ENCODE results near the gene NLRX1.
"Not testable (repeated sequence)": the region's sequence is repeated elsewhere in the genome, so short reads cannot be mapped to it uniquely, and the experiment has no call there.

NLRX1 gene

DNA sequence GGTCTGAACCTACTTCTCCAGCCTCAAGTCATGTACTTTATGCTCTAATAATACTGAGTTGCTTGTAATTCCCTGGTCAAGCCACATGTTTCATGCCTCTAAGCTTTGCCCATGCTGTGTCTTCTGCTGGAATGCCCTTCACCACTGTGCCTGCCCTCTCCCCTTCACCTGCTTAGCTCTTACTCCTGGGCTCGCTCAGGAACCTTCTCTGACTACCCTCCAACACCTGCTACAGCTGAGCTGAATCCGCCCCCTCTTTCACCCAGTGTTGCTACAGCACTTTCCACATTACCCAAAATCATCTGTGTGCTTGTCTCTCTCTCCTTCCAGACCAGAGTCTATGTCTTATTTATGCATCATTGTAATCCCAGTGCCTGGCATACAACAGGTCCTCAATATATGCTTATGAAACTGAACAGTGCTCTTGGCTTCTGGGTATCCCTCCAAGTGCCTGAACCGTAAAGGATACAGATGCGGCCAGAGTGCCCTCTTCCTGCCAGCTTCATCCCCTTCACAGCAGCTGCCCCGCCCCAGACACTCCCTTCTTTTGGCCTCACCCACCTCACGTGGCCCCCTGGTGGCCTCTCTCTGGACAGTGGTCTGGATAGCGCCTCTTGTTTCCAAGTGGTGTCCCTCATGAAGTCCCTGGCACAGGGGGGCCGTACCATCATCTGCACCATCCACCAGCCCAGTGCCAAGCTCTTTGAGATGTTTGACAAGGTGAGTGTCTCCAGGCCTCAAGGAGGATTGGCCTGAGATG is 12.6 kb upstream of the NLRX1 start:
- no peak for DNase-seq

DNA sequence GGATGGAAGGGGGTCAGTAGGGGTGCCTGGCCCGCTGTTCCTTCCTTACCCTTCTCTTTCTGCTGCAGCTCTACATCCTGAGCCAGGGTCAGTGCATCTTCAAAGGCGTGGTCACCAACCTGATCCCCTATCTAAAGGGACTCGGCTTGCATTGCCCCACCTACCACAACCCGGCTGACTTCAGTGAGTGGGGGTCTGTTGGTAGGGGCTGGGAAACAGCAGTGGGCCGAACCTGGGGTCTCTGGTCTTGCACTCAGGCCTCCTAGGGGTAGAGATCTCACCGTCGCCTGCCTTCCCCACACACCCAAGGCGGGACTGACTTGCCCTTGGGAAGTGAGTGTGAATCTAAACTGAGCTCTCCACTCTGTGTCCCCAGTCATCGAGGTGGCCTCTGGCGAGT is 12.0 kb upstream of the NLRX1 start:
- no peak for DNase-seq

GRCh38 chr11:119157063-119157462 is 11.5 kb upstream of the NLRX1 start:
- no peak for DNase-seq

DNA sequence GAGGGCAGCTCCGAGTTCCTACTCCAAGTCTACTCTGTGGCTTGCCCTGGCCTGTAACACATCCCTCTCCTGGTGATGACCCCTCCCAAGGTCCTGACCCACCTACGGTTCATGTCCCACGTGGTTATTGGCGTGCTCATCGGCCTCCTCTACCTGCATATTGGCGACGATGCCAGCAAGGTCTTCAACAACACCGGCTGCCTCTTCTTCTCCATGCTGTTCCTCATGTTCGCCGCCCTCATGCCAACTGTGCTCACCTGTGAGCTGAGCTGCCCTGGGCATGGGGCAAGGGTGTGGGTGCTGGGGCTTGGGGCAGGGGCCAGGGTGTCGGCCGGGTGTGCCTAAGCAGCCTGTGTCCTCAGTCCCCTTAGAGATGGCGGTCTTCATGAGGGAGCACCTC is 10.1 kb upstream of the NLRX1 start:
- DNase-seq = no peak

DNA sequence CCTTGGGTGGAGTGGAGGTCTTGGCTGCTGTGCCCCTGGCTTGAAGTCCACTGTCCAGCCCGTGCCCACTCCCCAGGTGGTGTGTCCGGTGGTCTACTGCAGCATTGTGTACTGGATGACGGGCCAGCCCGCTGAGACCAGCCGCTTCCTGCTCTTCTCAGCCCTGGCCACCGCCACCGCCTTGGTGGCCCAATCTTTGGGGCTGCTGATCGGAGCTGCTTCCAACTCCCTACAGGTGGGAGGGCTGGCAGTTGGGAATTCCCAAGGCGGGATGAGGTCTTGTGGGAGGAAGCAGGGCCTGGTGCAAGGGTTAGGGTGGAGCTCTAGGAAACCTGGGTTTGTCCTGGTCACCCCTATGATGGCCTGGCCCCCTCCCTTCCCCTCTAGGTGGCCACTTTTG is 8.4 kb upstream of the NLRX1 start:
- no peak for DNase-seq

- DNase-seq = no peak
Measured at GRCh38 chr11:119161871-119162270, 6.7 kb upstream of the NLRX1 start.

DNA sequence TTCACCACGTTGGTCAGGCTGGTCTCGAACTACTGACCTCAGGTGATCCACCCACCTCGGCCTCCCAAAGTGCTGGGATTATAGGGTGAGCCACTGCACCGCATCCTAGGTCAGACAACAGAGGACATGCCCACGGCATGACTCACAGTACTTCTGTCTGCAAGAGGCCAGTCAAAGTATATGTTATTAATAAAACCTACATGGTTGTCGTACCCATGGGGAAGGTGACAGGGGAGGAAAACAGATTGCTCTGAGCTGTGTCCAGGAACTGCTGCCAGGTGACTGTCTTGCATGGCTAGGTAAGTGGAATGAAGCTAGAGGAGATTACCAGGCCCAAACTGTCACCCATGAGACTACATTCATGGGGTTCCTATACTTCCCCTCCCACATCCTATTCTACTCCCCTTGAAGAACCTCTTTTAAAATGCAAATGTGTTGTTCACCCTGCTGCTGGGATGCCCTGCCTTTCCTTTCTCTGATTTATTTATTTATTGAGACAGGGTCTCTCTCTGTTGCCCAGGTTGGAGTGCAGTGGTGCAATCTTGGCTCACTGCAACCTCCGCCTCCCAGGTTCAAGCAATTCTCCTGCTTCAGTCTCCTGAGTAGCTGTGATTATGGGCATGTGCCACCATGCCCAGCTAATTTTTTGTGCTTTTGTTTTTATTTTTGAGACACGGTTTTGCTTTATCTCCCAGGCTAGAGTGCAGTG is 2.0 kb upstream of the NLRX1 start:
- DNase-seq = no peak

GRCh38 chr11:119167077-119167458 is 1.5 kb upstream of the NLRX1 start:
- not testable (repeated sequence) for DNase-seq

DNA sequence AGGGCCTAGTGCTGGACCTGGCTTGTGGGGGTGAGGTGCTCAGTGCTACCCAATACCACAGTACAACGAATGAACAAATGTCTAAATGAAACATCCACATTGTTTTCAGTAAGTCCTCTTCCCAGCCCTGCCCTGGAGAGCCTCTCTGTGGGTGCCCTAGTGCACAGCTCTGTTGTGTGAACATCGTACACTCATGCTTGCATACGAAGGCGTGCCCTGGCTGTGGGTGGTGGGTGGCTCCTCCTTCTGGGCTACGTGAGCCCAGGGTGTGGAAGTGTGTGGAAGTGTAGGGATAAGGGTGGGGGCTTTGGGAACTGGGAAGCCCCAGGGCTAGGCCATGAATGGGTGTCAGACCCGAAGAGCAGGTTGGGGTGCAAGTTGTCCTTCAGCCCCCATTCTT is 592 bp upstream of the NLRX1 start:
- no peak for DNase-seq

DNA sequence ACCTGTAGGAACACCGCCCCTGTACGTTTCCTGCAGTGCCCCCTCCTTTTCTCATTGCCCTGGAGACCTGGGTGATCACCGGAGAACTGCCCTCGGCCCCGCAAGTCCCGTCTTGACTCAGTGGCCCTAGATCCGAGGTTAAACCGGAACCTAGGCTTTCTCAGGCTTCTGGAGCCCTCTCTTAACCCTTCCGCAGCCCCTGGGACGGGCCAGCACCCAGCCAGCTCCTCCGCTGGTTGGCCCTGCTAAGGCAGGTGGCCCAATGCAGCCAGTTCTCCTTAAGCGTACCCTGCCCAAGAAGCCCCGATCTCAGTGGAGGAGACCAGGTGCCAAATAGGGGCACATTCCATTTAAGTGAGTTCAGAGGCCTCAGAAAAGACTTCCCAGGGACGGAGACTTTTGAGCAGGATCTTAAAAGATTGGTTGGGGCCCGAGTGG is 776 bp downstream of the NLRX1 start:
- no peak for DNase-seq

DNA sequence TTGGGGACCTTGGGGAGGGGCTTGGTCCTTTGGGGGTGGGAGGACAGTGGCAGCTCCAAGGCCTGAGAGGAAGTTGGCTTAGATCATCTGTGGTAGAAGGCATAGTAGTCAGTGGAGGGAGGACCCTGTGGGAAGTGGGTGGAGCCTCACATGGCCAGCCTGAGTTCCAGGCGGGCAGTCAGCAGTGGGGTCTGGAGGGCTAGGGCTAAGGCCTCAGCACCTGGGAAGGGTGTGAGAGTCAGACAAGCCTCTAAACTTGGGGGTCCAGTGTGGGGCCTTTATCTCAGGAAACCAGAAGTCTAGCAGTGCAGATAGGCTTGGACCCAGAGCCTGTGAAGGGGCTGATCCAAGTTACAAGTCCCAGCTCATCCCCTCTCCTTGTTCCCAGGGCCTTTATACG is 4.0 kb downstream of the NLRX1 start:
- no peak for DNase-seq

GRCh38 chr11:119173453-119173852 is 4.9 kb downstream of the NLRX1 start:
- no peak for DNase-seq

GRCh38 chr11:119175493-119176077 is 7.1 kb downstream of the NLRX1 start:
- DNase-seq = no peak

- no peak for DNase-seq
Measured at GRCh38 chr11:119178166-119178680, 9.7 kb downstream of the NLRX1 start.

DNA sequence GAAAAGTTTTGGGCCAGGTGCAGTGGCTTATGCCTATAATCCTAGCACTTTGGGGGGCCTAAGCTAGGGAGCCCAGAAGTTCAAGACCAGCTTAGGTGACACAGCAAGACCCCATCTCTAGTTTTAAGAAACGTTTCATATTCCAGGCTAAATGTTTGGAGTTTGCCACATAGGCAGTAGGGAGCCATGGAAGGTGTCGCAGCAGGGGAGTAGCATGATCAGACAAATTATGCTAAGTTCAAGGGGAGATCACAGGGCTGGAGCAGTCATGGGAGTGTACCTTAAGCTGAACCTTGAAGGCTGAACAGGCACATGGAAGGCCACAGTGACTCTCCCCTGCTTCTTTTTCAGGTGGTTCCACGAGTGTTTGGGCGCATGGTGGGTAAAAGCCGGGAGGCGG is 10.8 kb downstream of the NLRX1 start:
- DNase-seq = no peak

- DNase-seq = no peak
Measured at GRCh38 chr11:119179983-119180382, 11.5 kb downstream of the NLRX1 start.

DNA sequence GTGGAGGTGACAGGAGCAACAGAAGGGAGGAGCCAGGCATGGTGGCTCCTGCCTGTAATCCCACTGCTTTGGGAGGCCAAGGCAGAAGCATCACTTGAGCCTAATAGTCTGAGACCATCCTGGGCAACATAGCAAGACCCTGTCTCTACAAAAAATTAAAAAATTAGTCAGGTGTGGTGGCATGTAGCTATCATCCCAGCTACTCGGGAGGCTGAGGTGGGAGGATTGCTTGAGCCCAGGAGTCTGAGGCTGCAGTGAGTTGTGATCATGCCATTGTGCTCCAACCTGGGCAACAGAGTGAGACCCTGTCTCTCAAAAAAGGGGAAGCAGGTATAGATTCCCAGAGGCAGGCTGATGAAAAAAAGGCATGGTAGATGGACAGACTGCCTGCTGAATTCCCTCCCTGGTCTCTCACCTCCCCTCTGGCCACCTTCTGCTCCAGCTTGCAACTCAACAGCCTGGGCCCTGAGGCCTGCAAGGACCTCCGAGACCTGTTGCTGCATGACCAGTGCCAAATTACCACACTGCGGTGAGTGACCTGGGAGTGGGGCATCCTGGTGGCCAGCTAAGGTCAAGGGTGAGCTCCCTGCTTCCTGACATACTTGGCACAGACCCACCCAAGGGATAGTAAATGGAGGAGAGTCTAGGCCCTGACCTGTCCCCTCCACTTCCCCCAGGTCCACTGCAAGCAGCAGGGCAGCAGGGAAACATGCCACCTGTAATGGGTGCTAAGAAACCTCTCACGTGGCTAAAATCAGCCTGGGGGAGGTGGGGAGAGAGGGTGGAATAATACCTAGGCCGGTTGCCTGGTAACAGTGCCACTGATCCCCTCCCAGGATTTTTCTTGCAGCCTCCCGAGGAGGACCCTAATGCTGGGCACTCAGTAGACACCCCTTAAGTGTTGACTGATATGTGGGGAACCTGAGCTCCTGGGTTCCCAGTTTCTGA is 12.5 kb downstream of the NLRX1 start:
- no peak for DNase-seq

GRCh38 chr11:119181677-119182412 is 13.3 kb downstream of the NLRX1 start:
- DNase-seq = no peak

DNA sequence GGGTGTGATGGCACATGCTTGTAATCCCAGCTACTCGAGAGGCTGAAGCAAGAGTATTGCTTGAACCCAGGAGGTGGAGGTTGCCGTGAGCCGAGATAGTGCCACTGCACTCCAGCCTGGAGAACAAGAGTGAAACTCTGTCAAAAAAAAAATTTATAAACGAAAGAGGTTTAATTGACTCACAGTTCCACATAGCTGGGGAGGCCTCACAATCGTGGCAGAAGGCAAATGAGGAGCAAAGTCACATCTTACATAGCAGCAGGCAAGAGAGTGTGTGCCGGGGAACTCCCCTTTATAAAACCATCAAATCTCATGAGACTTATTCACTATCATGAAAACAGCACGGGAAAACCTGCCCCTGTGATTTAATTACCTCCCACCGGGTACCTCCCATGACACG is 15.9 kb downstream of the NLRX1 start:
- DNase-seq = not testable (repeated sequence)

- DNase-seq = no peak
Measured at GRCh38 chr11:119185981-119186634, 17.6 kb downstream of the NLRX1 start.

GRCh38 chr11:119187123-119187892 is 18.8 kb downstream of the NLRX1 start:
- DNase-seq = no peak
